ENCODE data around the gene ZC3H12C. TPM values are rescaled to one million over a fixed set of nuclear protein-coding genes. Genes with fewer than 3 reads are reported as not detected.

ZC3H12C gene
- total and polyA plus RNA-seq, 8 donors, result 1.5 to 9.5 (median 4.1) TPM

DNA sequence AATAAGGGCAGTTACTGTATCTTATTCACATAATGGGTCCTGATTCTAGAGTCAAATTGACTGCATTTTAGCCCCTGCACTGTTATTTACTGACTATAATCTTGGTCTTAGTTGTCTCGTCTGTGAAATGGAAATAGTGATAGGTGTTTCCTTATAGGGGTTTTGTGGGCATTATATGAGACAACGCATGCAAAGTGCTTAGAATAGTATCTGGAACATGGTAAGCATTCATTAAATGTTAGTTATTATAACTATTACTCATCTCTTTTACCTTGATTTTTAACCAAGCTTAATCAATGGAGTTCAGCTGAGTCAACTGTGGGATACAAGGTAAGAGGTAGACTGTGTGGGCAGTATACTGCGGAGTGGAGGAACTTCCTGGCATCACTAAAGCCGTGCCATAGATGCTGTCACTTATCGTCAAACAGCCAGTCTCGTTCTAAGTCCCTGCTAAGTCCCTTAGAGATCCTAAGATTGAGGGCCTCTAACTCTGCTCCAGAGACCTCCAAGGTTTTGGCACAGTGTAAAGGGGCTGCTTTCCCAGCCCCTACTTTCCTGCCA, 2.6 kb upstream of the ZC3H12C start:
- ATAC-seq, result no peak
- Histone ChIP-seq H3K4me3 (no peak overlapping the region), H3K27ac (no peak overlapping the region), H3K36me3 (no peaks in the 10 kb centered on the region), H3K27me3 (no peaks in the 10 kb centered on the region), H3K4me1 (peaks cover 2 to 6% (median 4%) of the 10 kb centered on the region in 3 donors), H3K9me3 (no peaks in the 10 kb centered on the region)
- no peak for DNase-seq
- FAIRE-seq, result no peak
- 87 to 95% methylated on average over 6 of the region's 6 CpGs for WGBS, 2 donors
- intact Hi-C loops (cut with DNase I), result no loop called here
- TF ChIP-seq, protein P1, sequence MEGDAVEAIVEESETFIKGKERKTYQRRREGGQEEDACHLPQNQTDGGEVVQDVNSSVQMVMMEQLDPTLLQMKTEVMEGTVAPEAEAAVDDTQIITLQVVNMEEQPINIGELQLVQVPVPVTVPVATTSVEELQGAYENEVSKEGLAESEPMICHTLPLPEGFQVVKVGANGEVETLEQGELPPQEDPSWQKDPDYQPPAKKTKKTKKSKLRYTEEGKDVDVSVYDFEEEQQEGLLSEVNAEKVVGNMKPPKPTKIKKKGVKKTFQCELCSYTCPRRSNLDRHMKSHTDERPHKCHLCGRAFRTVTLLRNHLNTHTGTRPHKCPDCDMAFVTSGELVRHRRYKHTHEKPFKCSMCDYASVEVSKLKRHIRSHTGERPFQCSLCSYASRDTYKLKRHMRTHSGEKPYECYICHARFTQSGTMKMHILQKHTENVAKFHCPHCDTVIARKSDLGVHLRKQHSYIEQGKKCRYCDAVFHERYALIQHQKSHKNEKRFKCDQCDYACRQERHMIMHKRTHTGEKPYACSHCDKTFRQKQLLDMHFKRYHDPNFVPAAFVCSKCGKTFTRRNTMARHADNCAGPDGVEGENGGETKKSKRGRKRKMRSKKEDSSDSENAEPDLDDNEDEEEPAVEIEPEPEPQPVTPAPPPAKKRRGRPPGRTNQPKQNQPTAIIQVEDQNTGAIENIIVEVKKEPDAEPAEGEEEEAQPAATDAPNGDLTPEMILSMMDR (IDR thresholded peaks at IDR 0.05), result no peak

DNA sequence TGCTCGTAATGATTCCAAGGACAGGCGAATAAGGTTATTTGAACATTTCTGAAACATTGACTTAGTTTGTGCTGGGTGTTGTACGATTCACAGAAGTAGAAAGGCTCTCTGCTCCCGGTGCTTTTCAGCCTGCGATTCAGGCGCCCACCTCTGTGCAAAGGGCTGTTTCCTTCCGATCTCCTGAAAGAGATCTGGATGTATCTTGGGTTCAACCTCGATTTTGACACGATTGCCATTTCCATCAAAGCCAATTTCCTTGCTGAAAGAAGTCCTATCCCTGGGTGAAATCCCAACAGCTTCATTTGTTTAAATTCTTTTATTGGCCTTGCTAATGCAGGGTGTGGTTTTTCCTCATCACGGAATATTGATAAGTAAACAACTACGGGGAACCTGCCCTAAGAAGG, 1.1 kb upstream of the ZC3H12C start:
- H3K27me3 ChIP-seq, result no peaks in the 10 kb centered on the region
- DNase-seq (no peak), ATAC-seq (peak in 3 of 4 donors; percentile 0 to 6 (median 5)), FAIRE-seq (no peak)
- peaks cover 4 to 6% (median 5%) of the 10 kb centered on the region in 3 donors for H3K4me1 ChIP-seq
- H3K9me3 ChIP-seq, result no peaks in the 10 kb centered on the region
- TF ChIP-seq, protein P1 (IDR thresholded peaks at IDR 0.05), result no peak
- H3K27ac ChIP-seq, result peak overlapping the region; percentile 72 to 93 (median 86)
- no peaks in the 10 kb centered on the region for H3K36me3 ChIP-seq
- peak overlapping the region; percentile 61 to 78 (median 72) for H3K4me3 ChIP-seq
- WGBS, 2 donors, result 8 to 16% methylated on average over 11 of the region's 11 CpGs
- intact Hi-C loops (cut with DNase I), result no loop called here

DNA sequence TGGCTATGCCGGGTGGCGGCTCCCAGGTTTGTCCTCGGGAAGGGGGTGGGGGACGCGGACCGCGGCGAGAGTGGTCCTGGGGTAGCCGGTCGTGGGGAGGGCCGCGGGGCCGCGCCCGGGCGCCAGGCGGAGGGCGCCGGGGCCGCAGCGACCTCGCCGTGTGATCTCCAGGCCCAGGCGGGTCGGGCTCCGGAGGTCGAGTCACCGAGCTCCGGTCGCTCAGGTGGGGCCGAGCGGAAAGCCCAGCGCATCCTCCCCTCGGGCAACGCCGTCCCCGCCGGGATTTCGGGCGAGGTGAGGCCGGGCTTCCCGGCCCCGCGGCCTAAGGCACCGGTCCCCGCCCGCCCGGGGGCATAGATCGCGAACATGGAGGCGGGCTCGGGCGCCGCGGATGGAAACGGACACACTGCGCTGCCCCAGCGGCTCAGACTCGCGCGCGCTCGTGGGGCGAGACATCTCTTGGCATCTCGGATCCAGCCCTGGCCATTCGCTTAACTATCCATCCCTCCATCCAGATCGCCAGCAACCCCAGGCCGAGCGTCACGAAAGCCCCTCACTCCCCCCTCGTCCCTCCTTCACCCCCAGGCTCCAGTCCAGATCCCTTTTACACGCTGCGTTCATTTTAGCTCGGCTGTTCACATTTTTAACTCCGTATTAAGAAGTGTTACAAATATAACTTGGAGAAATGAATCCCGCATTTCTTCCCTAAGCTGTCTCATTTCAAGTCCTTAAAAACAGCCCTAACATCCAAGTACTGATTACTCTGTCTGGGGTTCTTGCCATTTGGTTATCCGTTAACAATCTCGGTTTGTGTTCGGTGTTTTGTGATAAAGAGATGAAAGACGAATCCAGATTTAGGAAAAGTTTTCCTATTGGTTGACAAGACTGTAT, 460 bp downstream of the ZC3H12C start:
- intact Hi-C loops (cut with DNase I), result no loop called here
- H3K27me3 ChIP-seq, result no peaks in the 10 kb centered on the region
- no peaks in the 10 kb centered on the region for H3K36me3 ChIP-seq
- ATAC-seq, result peak; percentile 26 to 61 (median 52)
- H3K4me3 ChIP-seq, result peak overlapping the region; percentile 61 to 78 (median 72)
- H3K9me3 ChIP-seq, result no peaks in the 10 kb centered on the region
- 1% methylated on average over 58 to 80 of the region's 80 CpGs for WGBS, 2 donors
- H3K27ac ChIP-seq, result peak overlapping the region; percentile 72 to 93 (median 86)
- DNase-seq, result peak; percentile 28 to 83 (median 53)
- peaks cover 4 to 6% (median 5%) of the 10 kb centered on the region in 3 donors for H3K4me1 ChIP-seq
- no peak for FAIRE-seq
- TF ChIP-seq, protein P1 (IDR thresholded peaks at IDR 0.05), result no peak

DNA sequence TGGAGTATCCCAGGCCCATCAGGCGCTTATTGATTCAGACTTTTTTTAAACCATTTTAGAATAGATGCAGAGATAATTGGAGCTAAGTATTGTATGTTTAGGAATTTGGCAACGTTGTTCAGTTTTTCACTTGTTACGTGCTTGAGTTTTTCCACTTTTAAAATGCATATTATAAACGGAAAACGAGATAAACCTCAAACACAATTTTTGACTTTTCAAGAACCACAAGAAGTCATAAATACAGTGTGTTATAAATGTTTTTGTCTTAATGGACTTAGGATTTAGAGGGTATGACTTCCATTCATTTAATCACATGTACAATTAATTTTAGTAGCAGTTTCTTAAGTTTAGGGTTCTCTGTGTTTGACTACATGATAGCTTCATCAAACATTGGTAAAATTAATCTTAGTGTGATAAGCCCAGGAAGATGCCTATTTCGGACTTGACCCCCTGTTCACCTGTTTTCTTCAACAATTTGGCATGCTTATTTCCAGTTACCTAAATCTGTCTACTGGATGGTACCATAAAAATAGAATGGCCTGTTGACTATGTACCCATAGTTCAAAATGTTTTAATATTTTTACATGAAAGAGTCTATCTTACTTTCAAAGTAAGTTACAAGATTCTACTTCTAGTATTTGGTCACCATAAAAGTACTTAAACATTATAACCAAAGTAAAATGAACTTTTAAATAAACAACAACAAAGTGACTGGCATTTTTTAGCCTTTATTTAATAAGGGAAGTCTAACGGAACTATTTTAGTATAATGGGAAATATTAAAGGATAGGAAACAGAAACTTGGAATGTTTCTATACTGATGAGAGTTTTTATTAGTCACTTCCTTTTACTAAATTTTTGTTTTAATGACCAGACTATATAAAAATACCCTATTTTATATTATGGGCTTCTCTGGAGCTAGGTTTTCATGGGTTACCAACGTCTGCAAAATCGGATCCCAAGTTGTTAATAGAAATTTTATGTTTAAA, 1.4 kb downstream of the ZC3H12C start:
- 43 to 45% methylated on average over 9 of the region's 9 CpGs for WGBS, 2 donors
- peak overlapping the region in 2 of 4 donors; percentile 83 to 93 for H3K27ac ChIP-seq
- ATAC-seq (no peak), FAIRE-seq (no peak), DNase-seq (no peak)
- intact Hi-C loops (cut with DNase I), result no loop called here
- H3K9me3 ChIP-seq, result no peaks in the 10 kb centered on the region
- TF ChIP-seq, protein P1 (IDR thresholded peaks at IDR 0.05), result no peak
- H3K4me3 ChIP-seq, result peak overlapping the region in 3 of 4 donors; percentile 71 to 78 (median 72)
- no peaks in the 10 kb centered on the region for H3K27me3 ChIP-seq
- H3K4me1 ChIP-seq, result peaks cover 5 to 7% (median 6%) of the 10 kb centered on the region in 3 donors
- H3K36me3 ChIP-seq, result no peaks in the 10 kb centered on the region
